Measurements from ENCODE around the gene LRRC37B. TPM values are rescaled to one million over a fixed set of nuclear protein-coding genes. Genes with fewer than 3 reads are reported as not detected.

Gene LRRC37B
- total RNA-seq: 6.1 and 6.2 TPM in 2 replicates

GRCh38 chr17:32006957-32007462 is at the start of gene LRRC37B:
Gene LRRC37B, plus strand, starts transcription at chr17:32007383. Its CDS starts 14,010 bp downstream, at chr17:32021393.

Other genes with a start within 250 kb of the LRRC37B start
- gene COPRS, start 148.1 kb upstream of the LRRC37B start, total RNA-seq: 74.6 and 83.4 TPM in 2 replicates
- 25.6 and 27.9 TPM in 2 replicates for gene UTP6, start 105.7 kb upstream of the LRRC37B start, total RNA-seq
- gene SUZ12, start 70.4 kb upstream of the LRRC37B start, total RNA-seq: 7.4 and 9.8 TPM in 2 replicates
- 19.6 and 24.9 TPM in 2 replicates for gene RHOT1, start 135.1 kb downstream of the LRRC37B start, total RNA-seq

All from bronchus fibroblast of lung (primary cell).